ENCODE measurements around the gene CEP44. TPM values are rescaled to one million over a fixed set of nuclear protein-coding genes. Genes with fewer than 3 reads are reported as not detected.

The CEP44 gene
- total RNA-seq, 1 experiment from 2014 or later, result 14.4 TPM

- Histone ChIP-seq H3K27ac (no peak overlapping the region), H3K4me1 (peaks cover 3% of the 10 kb centered on the region; the same call in 1 of the 2 replicates), H3K27me3 (no peaks in the 10 kb centered on the region), H3K9me3 (replicated peaks) (no peaks in the 10 kb centered on the region), H3K36me3 (no peaks in the 10 kb centered on the region), H3K4me3 (no peak overlapping the region)
- DNase-seq, result no peak
These were observed 20.9 kb upstream of the CEP44 start for GRCh38 chr4:174262624-174263444.

GRCh38 chr4:174263445-174263736 is 20.3 kb upstream of the CEP44 start:
- no peaks in the 10 kb centered on the region for H3K27me3 ChIP-seq
- H3K4me1 ChIP-seq, result peaks cover 3% of the 10 kb centered on the region; the same call in 1 of the 2 replicates
- H3K27ac ChIP-seq, result no peak overlapping the region
- H3K4me3 ChIP-seq, result no peak overlapping the region
- H3K36me3 ChIP-seq, result no peaks in the 10 kb centered on the region
- H3K9me3 ChIP-seq (replicated peaks), result no peaks in the 10 kb centered on the region
- DNase-seq, result no peak

GRCh38 chr4:174265916-174266315 is 17.8 kb upstream of the CEP44 start:
- no peaks in the 10 kb centered on the region for H3K9me3 ChIP-seq (replicated peaks)
- H3K27ac ChIP-seq, result peak overlapping the region; percentile 32
- H3K27me3 ChIP-seq, result no peaks in the 10 kb centered on the region
- no peaks in the 10 kb centered on the region for H3K36me3 ChIP-seq
- DNase-seq, result peak in 1 of 2 experiments; percentile 40
- H3K4me3 ChIP-seq, result no peak overlapping the region
- no peaks in the 10 kb centered on the region for H3K4me1 ChIP-seq

- DNase-seq, result no peak
- no peaks in the 10 kb centered on the region for H3K9me3 ChIP-seq (replicated peaks)
- no peaks in the 10 kb centered on the region for H3K4me1 ChIP-seq
- no peak overlapping the region for H3K4me3 ChIP-seq
- H3K27me3 ChIP-seq, result no peaks in the 10 kb centered on the region
- H3K36me3 ChIP-seq, result no peaks in the 10 kb centered on the region
- H3K27ac ChIP-seq, result no peak overlapping the region
These were observed 17.3 kb upstream of the CEP44 start for GRCh38 chr4:174266416-174266815.

- Histone ChIP-seq H3K9me3 (replicated peaks) (no peaks in the 10 kb centered on the region), H3K4me1 (no peaks in the 10 kb centered on the region), H3K36me3 (no peaks in the 10 kb centered on the region), H3K27me3 (no peaks in the 10 kb centered on the region), H3K27ac (no peak overlapping the region), H3K4me3 (no peak overlapping the region)
- no peak for DNase-seq
These were observed 9.8 kb upstream of the CEP44 start for GRCh38 chr4:174273930-174274329.

GRCh38 chr4:174274436-174274835 is 9.3 kb upstream of the CEP44 start:
- Histone ChIP-seq H3K27me3 (no peaks in the 10 kb centered on the region), H3K4me1 (no peaks in the 10 kb centered on the region), H3K36me3 (no peaks in the 10 kb centered on the region), H3K9me3 (replicated peaks) (no peaks in the 10 kb centered on the region), H3K27ac (no peak overlapping the region), H3K4me3 (no peak overlapping the region)
- no peak for DNase-seq

GRCh38 chr4:174275101-174275500 is 8.6 kb upstream of the CEP44 start:
- Histone ChIP-seq H3K36me3 (no peaks in the 10 kb centered on the region), H3K27ac (no peak overlapping the region), H3K9me3 (replicated peaks) (no peaks in the 10 kb centered on the region), H3K4me3 (no peak overlapping the region), H3K4me1 (no peaks in the 10 kb centered on the region), H3K27me3 (no peaks in the 10 kb centered on the region)
- DNase-seq, result no peak

GRCh38 chr4:174277433-174277832 is 6.3 kb upstream of the CEP44 start:
- H3K27me3 ChIP-seq, result no peaks in the 10 kb centered on the region
- H3K9me3 ChIP-seq (replicated peaks), result no peaks in the 10 kb centered on the region
- H3K4me3 ChIP-seq, result no peak overlapping the region
- no peaks in the 10 kb centered on the region for H3K36me3 ChIP-seq
- H3K4me1 ChIP-seq, result 0 out of 2 replicates have a peak, but pooled peaks cover 2% of the 10 kb centered on the region
- H3K27ac ChIP-seq, result no peak overlapping the region
- DNase-seq, result no peak

GRCh38 chr4:174278467-174278866 is 5.2 kb upstream of the CEP44 start:
- no peak for DNase-seq
- Histone ChIP-seq H3K9me3 (replicated peaks) (no peaks in the 10 kb centered on the region), H3K4me3 (no peak overlapping the region), H3K36me3 (no peaks in the 10 kb centered on the region), H3K4me1 (0 out of 2 replicates have a peak, but pooled peaks cover 2% of the 10 kb centered on the region), H3K27me3 (no peaks in the 10 kb centered on the region), H3K27ac (no peak overlapping the region)

GRCh38 chr4:174279433-174280155 is 4.1 kb upstream of the CEP44 start:
- Histone ChIP-seq H3K4me1 (0 out of 2 replicates have a peak, but pooled peaks cover 2% of the 10 kb centered on the region), H3K27me3 (no peaks in the 10 kb centered on the region), H3K36me3 (no peaks in the 10 kb centered on the region), H3K27ac (no peak overlapping the region), H3K4me3 (no peak overlapping the region), H3K9me3 (replicated peaks) (no peaks in the 10 kb centered on the region)
- DNase-seq, result no peak

GRCh38 chr4:174281182-174281737 is 2.5 kb upstream of the CEP44 start:
- no peaks in the 10 kb centered on the region for H3K27me3 ChIP-seq
- H3K4me3 ChIP-seq, result no peak overlapping the region
- no peak overlapping the region for H3K27ac ChIP-seq

GRCh38 chr4:174281901-174282300 is 1.8 kb upstream of the CEP44 start:
- H3K36me3 ChIP-seq, result no peaks in the 10 kb centered on the region
- no peaks in the 10 kb centered on the region for H3K9me3 ChIP-seq (replicated peaks)
- H3K4me1 ChIP-seq, result 0 out of 2 replicates have a peak, but pooled peaks cover 2% of the 10 kb centered on the region
- H3K27me3 ChIP-seq, result no peaks in the 10 kb centered on the region
- H3K4me3 ChIP-seq, result no peak overlapping the region
- no peak for DNase-seq
- H3K27ac ChIP-seq, result no peak overlapping the region

More at GRCh38 chr4:174281182-174281737, 2.5 kb upstream of the CEP44 start:
- H3K36me3 ChIP-seq, result no peaks in the 10 kb centered on the region
- 0 out of 2 replicates have a peak, but pooled peaks cover 2% of the 10 kb centered on the region for H3K4me1 ChIP-seq
- no peaks in the 10 kb centered on the region for H3K9me3 ChIP-seq (replicated peaks)
- no peak for DNase-seq

- Histone ChIP-seq H3K36me3 (no peaks in the 10 kb centered on the region), H3K27me3 (no peaks in the 10 kb centered on the region), H3K4me1 (0 out of 2 replicates have a peak, but pooled peaks cover 2% of the 10 kb centered on the region), H3K9me3 (replicated peaks) (no peaks in the 10 kb centered on the region), H3K27ac (peak overlapping the region; percentile 99), H3K4me3 (peak overlapping the region; percentile 94)
- peak; percentile 69 to 81 for DNase-seq
These were observed 740 bp upstream of the CEP44 start for GRCh38 chr4:174282836-174283506.

- Histone ChIP-seq H3K9me3 (replicated peaks) (no peaks in the 10 kb centered on the region), H3K27me3 (no peaks in the 10 kb centered on the region), H3K4me3 (peak overlapping the region; percentile 94), H3K4me1 (0 out of 2 replicates have a peak, but pooled peaks cover 2% of the 10 kb centered on the region), H3K36me3 (no peaks in the 10 kb centered on the region), H3K27ac (peak overlapping the region; percentile 99)
- DNase-seq, result peak in 1 of 2 experiments; percentile 3
These were observed 776 bp downstream of the CEP44 start for GRCh38 chr4:174284487-174284886.

Data from SJCRH30 (cell line).